HEK293T (cell line): Measurements from ENCODE around the gene NUCB2.

ENCODE experiments used
- CTCF ChIA-PET: fragments of 350-600 bp; formaldehyde crosslinking; extraction: SDS; loops from one replicate; lab custom pipeline; 2021; ENCODE audit warnings: antibody characterized with exemption, inconsistent platforms; lab: Yijun Ruan, JAX
- POLR2A ChIA-PET: fragments of 350-600 bp; formaldehyde crosslinking; extraction: SDS; loops from one replicate; lab custom pipeline; 2020; ENCODE audit warnings: antibody characterized with exemption, inconsistent platforms; lab: Yijun Ruan, JAX
- DNase-seq: peaks from one replicate; pipeline ENCODE4 v3.0.0; 2012; ENCODE audit warnings: mixed read lengths; ENCODE audit errors: extremely low spot score
- ARNT ChIP-seq: fragments of 450-650 bp; IDR thresholded peaks from 2 replicates; pipeline ENCODE4 v1.6.1; 2017; ENCODE audit warnings: mild to moderate bottlenecking
- BHLHE40 ChIP-seq: fragments of 450-650 bp; IDR thresholded peaks from 2 replicates; pipeline ENCODE4 v1.6.1; 2016; ENCODE audit warnings: mild to moderate bottlenecking, moderate library complexity, borderline replicate concordance
- CTBP1 ChIP-seq: fragments of 450-650 bp; IDR thresholded peaks from 2 replicates; pipeline ENCODE4 v1.6.1; 2016; ENCODE audit warnings: borderline replicate concordance
- ELF4 ChIP-seq: fragments of 450-650 bp; IDR thresholded peaks from 2 replicates; pipeline ENCODE4 v1.6.1; 2017; ENCODE audit warnings: antibody characterized with exemption
- FOXA1 ChIP-seq: fragments of 450-650 bp; IDR thresholded peaks from 2 replicates; pipeline ENCODE4 v1.6.1; 2016; ENCODE audit warnings: mild to moderate bottlenecking
- FOXK2 ChIP-seq: fragments of 450-650 bp; IDR thresholded peaks from 2 replicates; pipeline ENCODE4 v1.6.1; 2016; ENCODE audit warnings: mild to moderate bottlenecking
- FOXM1 ChIP-seq: fragments of 450-650 bp; IDR thresholded peaks from 2 replicates; pipeline ENCODE4 v1.6.1; 2017; ENCODE audit warnings: mild to moderate bottlenecking, borderline replicate concordance
- HDGF ChIP-seq: fragments of 450-650 bp; IDR thresholded peaks from 2 replicates; pipeline ENCODE4 v1.6.1; 2017; ENCODE audit warnings: antibody characterized with exemption, borderline replicate concordance
- L3MBTL2 ChIP-seq: fragments of 450-650 bp; conservative IDR thresholded peaks from 2 replicates; pipeline ENCODE4 v1.6.1; 2016; ENCODE audit warnings: mild to moderate bottlenecking
- LEF1 ChIP-seq: fragments of 450-650 bp; IDR thresholded peaks from 2 replicates; pipeline ENCODE4 v1.6.1; 2017; ENCODE audit warnings: mild to moderate bottlenecking, borderline replicate concordance
- NFRKB ChIP-seq: fragments of 450-650 bp; IDR thresholded peaks from 2 replicates; pipeline ENCODE4 v1.6.1; 2016; ENCODE audit warnings: mild to moderate bottlenecking, moderate library complexity
- SP1 ChIP-seq: fragments of 450-650 bp; IDR thresholded peaks from 2 replicates; pipeline ENCODE4 v1.6.1; 2017
- SUZ12 ChIP-seq: fragments of 450-650 bp; IDR thresholded peaks from 2 replicates; pipeline ENCODE4 v1.6.1; 2016; ENCODE audit warnings: mild to moderate bottlenecking
- TARDBP ChIP-seq: fragments of 450-650 bp; IDR thresholded peaks from 2 replicates; pipeline ENCODE4 v1.6.1; 2016
- ZNF384 ChIP-seq: fragments of 450-650 bp; IDR thresholded peaks from 2 replicates; pipeline ENCODE4 v1.6.1; 2016
- TF ChIP-seq, protein P1 (sequence below): fragments of 450-650 bp; IDR thresholded peaks from 2 replicates; pipeline ENCODE4 v1.6.1; 2016

Gene NUCB2

DNA sequence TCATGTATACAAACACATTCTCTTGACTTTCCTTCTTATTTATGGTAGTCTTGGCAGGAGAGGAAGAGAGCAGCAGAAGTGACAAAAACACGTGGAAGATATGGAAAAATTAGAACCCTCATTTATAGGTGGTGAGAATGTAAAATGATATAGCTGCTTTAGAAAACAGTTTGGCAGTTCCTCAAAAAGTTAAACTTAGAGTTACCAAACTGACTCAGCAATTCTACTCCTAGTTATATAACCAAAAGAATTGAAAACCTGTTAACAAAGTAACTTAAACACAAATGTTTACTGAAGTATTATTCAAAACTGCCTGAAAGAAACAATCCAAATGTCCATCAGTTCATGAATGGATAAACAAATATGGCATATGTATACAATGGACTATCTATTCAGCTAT is 16.8 kb downstream of the NUCB2 start:
- no peak for DNase-seq
- TF ChIP-seq CTBP1: no peak
- no peak for TF ChIP-seq LEF1
- TF ChIP-seq TARDBP: no peak
- TF ChIP-seq SUZ12: no peak
- no peak for TF ChIP-seq HDGF
- no peak for TF ChIP-seq ELF4
- no peak for TF ChIP-seq L3MBTL2
- no peak for TF ChIP-seq ZNF384
- no peak for TF ChIP-seq FOXM1
- POLR2A ChIA-PET: no interaction called here
- CTCF ChIA-PET: no interaction called here

DNA sequence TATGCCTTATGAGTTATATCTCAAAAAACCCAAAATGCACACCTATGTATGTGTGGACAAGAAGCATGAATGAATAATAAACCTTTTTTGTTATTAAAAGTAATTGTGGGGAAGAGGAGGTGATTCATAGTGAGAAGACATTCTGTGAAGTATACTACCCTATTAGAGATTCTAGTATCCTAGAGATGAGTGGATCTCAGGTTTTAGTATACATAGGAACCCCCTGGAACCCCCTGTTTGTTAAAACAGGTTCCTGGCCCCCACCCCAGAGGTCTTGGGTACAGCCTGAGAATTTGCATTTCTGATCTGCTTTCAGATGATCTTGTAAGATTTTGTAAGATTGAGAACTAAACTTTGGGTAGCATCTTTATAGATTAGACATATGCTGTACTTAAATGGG is 17.5 kb downstream of the NUCB2 start:
- ChIA-PET CTCF (no interaction called here), POLR2A (no interaction called here)
- no peak for TF ChIP-seq FOXM1
- no peak for TF ChIP-seq FOXA1
- TF ChIP-seq FOXK2: no peak
- TF ChIP-seq NFRKB: no peak
- TF ChIP-seq, protein P1, sequence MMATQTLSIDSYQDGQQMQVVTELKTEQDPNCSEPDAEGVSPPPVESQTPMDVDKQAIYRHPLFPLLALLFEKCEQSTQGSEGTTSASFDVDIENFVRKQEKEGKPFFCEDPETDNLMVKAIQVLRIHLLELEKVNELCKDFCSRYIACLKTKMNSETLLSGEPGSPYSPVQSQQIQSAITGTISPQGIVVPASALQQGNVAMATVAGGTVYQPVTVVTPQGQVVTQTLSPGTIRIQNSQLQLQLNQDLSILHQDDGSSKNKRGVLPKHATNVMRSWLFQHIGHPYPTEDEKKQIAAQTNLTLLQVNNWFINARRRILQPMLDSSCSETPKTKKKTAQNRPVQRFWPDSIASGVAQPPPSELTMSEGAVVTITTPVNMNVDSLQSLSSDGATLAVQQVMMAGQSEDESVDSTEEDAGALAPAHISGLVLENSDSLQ: no peak
- no peak for TF ChIP-seq LEF1
- no peak for TF ChIP-seq CTBP1
- no peak for TF ChIP-seq ARNT
- no peak for TF ChIP-seq ZNF384

DNA sequence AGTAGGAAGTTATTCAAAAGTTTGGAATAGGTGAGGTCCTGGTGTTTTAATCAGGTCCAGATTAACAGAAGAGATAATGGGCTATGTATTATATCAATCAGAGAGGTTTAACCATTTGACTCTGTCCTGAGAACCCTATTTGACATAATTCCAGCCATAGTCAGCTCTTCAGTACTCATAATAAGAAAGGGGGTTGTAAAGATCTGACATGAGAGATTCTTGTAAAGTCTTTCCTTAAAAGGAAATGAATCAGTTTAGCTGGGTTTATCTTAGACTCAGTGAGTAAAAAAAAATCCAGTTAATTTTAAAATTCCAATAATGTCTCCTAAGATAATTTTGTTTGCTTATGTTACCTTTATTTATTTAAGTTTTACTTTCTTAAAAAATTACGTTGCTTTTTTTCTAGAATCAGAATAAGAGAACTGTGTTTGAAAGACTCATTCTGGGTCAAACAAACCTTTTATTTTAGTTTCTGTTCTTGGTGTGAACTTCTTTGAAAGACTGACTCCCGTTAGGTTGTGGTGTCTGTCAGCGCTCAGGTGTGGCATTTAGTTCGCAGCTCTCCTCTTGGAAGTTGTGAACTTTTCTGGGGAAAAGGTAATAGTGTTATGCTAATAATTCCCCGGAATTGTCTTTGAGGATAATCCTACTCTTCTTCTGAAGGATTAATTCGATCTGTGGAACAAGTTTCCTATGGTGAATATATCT is 20.5 kb downstream of the NUCB2 start:
- no peak for DNase-seq
- CTCF ChIA-PET: no interaction called here
- TF ChIP-seq CTBP1 (no peak), L3MBTL2 (no peak), FOXA1 (no peak), ARNT (no peak), SP1 (no peak), FOXK2 (no peak), NFRKB (no peak), ZNF384 (no peak), TARDBP (no peak), SUZ12 (no peak), HDGF (no peak)
- POLR2A ChIA-PET: interaction anchor here (1.6 kb wide), 1 partner anchor 21 kb away, joined by 4 read pairs; the partner anchor contains the start of gene NUCB2

More for the DNA sequence above, 17.5 kb downstream of the NUCB2 start:
- no peak for DNase-seq

DNA sequence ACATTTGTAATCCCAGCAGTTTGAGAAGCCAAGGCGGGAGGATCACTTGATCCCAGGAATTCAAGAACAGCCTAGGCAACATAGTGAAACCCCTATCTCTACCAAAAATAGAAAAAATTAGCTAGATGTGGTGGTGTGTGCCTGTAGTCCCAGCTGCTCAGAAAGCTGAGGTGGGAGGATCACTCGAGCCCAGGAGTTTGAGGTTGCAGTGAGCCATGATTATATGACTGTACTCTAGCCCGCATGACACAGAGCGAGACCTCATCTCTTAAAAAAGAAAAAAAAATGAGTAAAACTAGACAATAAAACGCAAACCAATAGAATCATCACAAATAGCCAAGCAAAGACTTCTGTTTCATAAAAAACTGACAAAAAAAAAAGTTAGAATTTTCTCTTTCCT is 21.8 kb downstream of the NUCB2 start:
- CTCF ChIA-PET: no interaction called here
- DNase-seq: no peak
- no peak for TF ChIP-seq TARDBP
- no peak for TF ChIP-seq LEF1
- no peak for TF ChIP-seq ZNF384
- no peak for TF ChIP-seq ARNT
- no peak for TF ChIP-seq BHLHE40
- no peak for TF ChIP-seq FOXM1
- POLR2A ChIA-PET: no interaction called here

DNA sequence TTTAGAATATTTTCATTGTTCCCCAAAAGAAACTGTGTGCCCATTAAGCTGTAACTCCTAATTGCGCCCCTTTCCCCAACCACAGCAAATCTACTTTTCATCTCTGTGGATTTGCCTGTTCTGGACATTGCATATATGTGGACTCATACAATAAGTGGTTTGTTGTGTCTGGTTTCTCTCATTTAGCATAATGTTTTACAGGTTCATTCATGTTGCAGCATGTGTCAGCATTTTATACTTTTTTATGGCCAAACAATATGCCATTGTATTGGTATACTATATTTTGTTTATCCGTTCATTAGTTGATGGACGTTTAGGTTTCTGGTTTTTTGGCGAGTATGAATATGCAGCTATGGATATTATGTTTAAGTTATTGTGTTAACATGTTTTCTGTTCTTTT is 23.8 kb downstream of the NUCB2 start:
- CTCF ChIA-PET: interaction anchor here (0.9 kb wide), 1 partner anchor 54 kb away, joined by 3 read pairs; no protein-coding TSS in a partner anchor
- no peak for DNase-seq
- no peak for TF ChIP-seq LEF1
- no peak for TF ChIP-seq FOXM1
- TF ChIP-seq CTBP1: no peak
- no peak for TF ChIP-seq BHLHE40
- no peak for TF ChIP-seq HDGF
- TF ChIP-seq ZNF384: no peak
- TF ChIP-seq FOXK2: no peak
- no peak for TF ChIP-seq SP1
- TF ChIP-seq ELF4: no peak
- no peak for TF ChIP-seq L3MBTL2
- no peak for TF ChIP-seq NFRKB
- TF ChIP-seq FOXA1: no peak
- no peak for TF ChIP-seq ARNT
- POLR2A ChIA-PET: no interaction called here

DNA sequence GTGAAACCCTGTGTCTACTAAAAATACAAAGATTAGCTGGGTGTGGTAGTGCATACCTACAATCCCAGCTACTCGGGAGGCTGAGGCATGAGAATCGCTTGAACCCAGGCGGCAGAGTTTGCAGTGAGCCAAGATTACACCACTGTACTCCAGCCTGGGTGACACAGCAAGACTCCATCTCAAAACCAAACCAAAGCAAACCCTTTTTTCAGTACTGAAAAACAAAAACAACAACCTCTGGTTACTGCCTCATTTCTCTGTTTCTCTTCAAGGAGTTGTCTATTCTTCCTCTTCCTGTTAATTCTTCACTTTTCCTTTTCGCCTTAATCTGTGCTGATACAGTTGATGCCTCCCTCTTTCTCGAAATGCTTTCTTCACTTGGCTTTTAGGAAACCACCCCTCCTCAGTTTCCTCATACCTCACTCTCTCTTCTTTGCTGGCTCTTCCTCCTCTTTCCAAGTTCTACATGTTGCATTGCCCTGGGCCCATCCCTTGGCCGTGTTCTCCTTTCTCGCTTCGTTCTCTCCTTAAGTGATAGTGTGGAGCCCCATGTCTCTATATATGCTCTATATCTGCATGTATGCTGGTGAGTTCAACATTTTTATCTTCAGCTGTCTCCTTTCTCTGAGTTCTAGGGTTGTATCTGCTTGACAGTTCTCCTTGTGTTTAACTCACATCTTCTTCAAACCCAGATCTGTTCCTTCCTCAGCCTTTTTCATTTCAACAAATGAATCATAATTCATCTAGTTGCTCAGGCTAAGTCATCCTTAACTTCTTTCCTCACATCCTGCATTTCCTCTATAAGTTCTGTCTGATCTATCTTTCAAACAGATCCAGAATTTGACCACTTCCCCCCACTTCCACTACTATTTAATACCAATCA is 37.1 kb downstream of the NUCB2 start:
- ChIA-PET CTCF (interaction anchor here (0.6 kb wide), 1 partner anchor 119 kb away, joined by 3 read pairs; no protein-coding TSS in a partner anchor), POLR2A (interaction anchor here (1.0 kb wide), 1 partner anchor 40 kb away, joined by 4 read pairs; no protein-coding TSS in a partner anchor)
- TF ChIP-seq BHLHE40 (no peak), FOXK2 (no peak), FOXA1 (no peak), CTBP1 (no peak), ARNT (no peak), TARDBP (no peak)
- TF ChIP-seq, protein P1: no peak
- no peak for DNase-seq
